Heart left ventricle (tissue), 16 donors: ENCODE data around the gene DHX36. TPM values are rescaled to one million over a fixed set of nuclear protein-coding genes. Genes with fewer than 3 reads are reported as not detected.
A peak's percentile ranks its signal among the peaks of the same experiment; 100 is the strongest.

ENCODE experiments used
- ATAC-seq, 4 donors: fragments of 200-7000 bp; cut with Tn5 transposase; one replicate each; pipeline ENCODE4 v1.9.1; 2020 to 2022; ENCODE audit warnings: moderate library complexity in 4 of 4, mild to moderate bottlenecking in 3 of 4, moderate number of reproducible peaks in 1 of 4
- DNase-seq, 5 donors: peaks; one replicate each; pipeline ENCODE4 v3.0.0-alpha.2; 2020
- H3K27ac ChIP-seq, 12 donors: fragments of 200-600 bp; sonication (generic) in 4 of 12; one replicate each; pipeline versions ENCODE4 v1.5.0 to v1.8.0; 2016 to 2022; ENCODE audit warnings: mild to moderate bottlenecking in 2 of 12
- H3K27me3 ChIP-seq, 9 donors: fragments of 200-600 bp; sonication (generic) in 2 of 9; one replicate each; pipeline versions ENCODE4 v1.5.1 to v1.8.0; 2016 to 2022; ENCODE audit warnings: mild to moderate bottlenecking in 3 of 9
- H3K36me3 ChIP-seq, 9 donors: fragments of 200-600 bp; sonication (generic) in 2 of 9; one replicate each; pipeline versions ENCODE4 v1.5.0 to v1.8.0; 2018 to 2022; ENCODE audit warnings: mild to moderate bottlenecking in 2 of 9
- H3K4me1 ChIP-seq, 12 donors: fragments of 200-600 bp; sonication (generic) in 4 of 12; one replicate each; pipeline versions ENCODE4 v1.5.0 to v1.8.0; 2016 to 2022; ENCODE audit warnings: mild to moderate bottlenecking in 3 of 12
- H3K4me3 ChIP-seq, 12 donors: fragments of 200-600 bp; sonication (generic) in 4 of 12; one replicate each; pipeline versions ENCODE4 v1.5.0 to v1.8.0; 2017 to 2022; ENCODE audit warnings: mild to moderate bottlenecking in 9 of 12, moderate library complexity in 4 of 12
- H3K9me3 ChIP-seq, 12 donors: fragments of 200-600 bp; sonication (generic) in 4 of 12; one replicate each; pipeline versions ENCODE4 v1.5.0 to v1.8.0; 2016 to 2022; ENCODE audit warnings: mild to moderate bottlenecking in 1 of 12
- CTCF ChIP-seq, 12 donors: fragments of 200-600 bp; sonication (generic) in 4 of 12; IDR thresholded peaks; one replicate each; pipeline versions ENCODE4 v1.5.0 to v1.8.0; 2018 to 2022; ENCODE audit warnings: antibody characterized with exemption in 12 of 12, mild to moderate bottlenecking in 5 of 12
- POLR2A ChIP-seq, 2 donors: fragments of 450-650 bp; IDR thresholded peaks; one replicate each; pipeline ENCODE4 v1.6.1; 2017; ENCODE audit warnings: antibody characterized with exemption in 2 of 2, mild to moderate bottlenecking in 2 of 2, moderate library complexity in 2 of 2
- WGBS, 4 donors: extraction: QIAGEN DNeasy Blood & Tissue Kit in 2 of 4; methylation state at CpG; one replicate each; pipeline versions ENCODE4 v1.1.5 to v1.1.7; 2013 to 2018; 5-methylcytosine and 5-hydroxymethylcytosine counted together
- intact Hi-C, 10 donors: fragments of 100-400 bp; cut with DNase I; formaldehyde crosslinking; loops; one replicate each; pipeline versions ENCODE4 v1.11.1 to v1.14.2; 2022
- polyA plus RNA-seq, 2 donors: library from polyadenylated mRNA; stranded (reverse); fragments of 200-250 nt; gene quantifications; one replicate each; pipeline ENCODE4 v1.2.3, GENCODE V29; 2013
- total RNA-seq, 9 donors: library from RNA; depleted of rRNA in 2 of 9; stranded (reverse); fragments of >200 nt in 2 of 9; fragmentation: NEBNext Ultra II Directional in 3 of 9; extraction: Animal tissue kit (Norgen Biotek cat#: 25700) in 3 of 9; gene quantifications; one replicate each; pipeline versions ENCODE4 v1.1.0 to v1.2.4, GENCODE V29; 2016 to 2023
- donor health status: ischemic (EF 13 %, LVEDD 7.1; RV severe dilation, severe dysfunction).
- donor health status: healthy with polysubstance abuse.
- donor health status: DM: no; HTN: yes; CAD: no.
- donor health status: DM: no; HTN: no; CAD: no.
- donor health status: ischemic (EF 25% LVEDD 6.9; RV normal size, moderate dysfunction).
- donor health status: ischemic (EF 25% LVEDD 5.7; RV mildly dilated, moderate dysfunction).
- donor health status: healthy.
- donor health status: DM: yes; HTN: yes; CAD: no.
- donor health status: ischemic (EF 35%, LVEDD 5.7; RV mildly dilated, moderate dysfunction).
- donor health status: nonischemic (EF 11% LVEDD 7.7; RV severe dilation, severe dysfunction).
- donor health status: DM: yes; HTN: yes; CAD: no.
- donor health status: PGD.
- donor health status: ischemic (EF 29% LVEDD 5.4; RV normal size, mild dysfunction).
- donor health status: nonischemic (EF 23%, LVEDD 6.1; RV moderate dilation, normal function).

The DHX36 gene
- total and polyA plus RNA-seq, 11 donors: 20.4 to 50.0 (median 34.2) TPM

- TF ChIP-seq CTCF (IDR thresholded peaks at IDR 0.05): no peak
- no peak for TF ChIP-seq POLR2A (IDR thresholded peaks at IDR 0.05)
- H3K4me1 ChIP-seq: peaks cover 0 to 43% (median 31%) of the 10 kb centered on the region in 12 donors
- intact Hi-C loops: loop anchor here in 2 of 10 donors (5.0 to 10.0 kb wide), 2 partner anchors 48 to 1550 kb away; partner anchors contain the start of gene GMPS (in 1 of the 2)
- peak in 1 of 4 donors; percentile 10 for ATAC-seq
- peak overlapping the region; percentile 64 to 94 (median 79) for H3K4me3 ChIP-seq
- no peak for DNase-seq
- 80 to 90% (median 88%) methylated on average over 3 of the region's 3 CpGs for WGBS, 4 donors
- H3K36me3 ChIP-seq: peaks cover 0 to 5% (median 0%) of the 10 kb centered on the region in 9 donors
- H3K9me3 ChIP-seq: no peaks in the 10 kb centered on the region
- no peaks in the 10 kb centered on the region for H3K27me3 ChIP-seq
- H3K27ac ChIP-seq: peak overlapping the region in 10 of 12 donors; percentile 77 to 96 (median 88)
These were observed 632 bp upstream of the DHX36 start for GRCh38 chr3:154324919-154325318.

- WGBS, 4 donors: 77 to 86% (median 80%) methylated on average over 5 of the region's 5 CpGs
- intact Hi-C loops: no loop called here
These were observed 7.1 kb downstream of the DHX36 start for GRCh38 chr3:154316974-154317767.

GRCh38 chr3:154314152-154314551 lies 10.1 kb downstream of the DHX36 start:
- WGBS, 4 donors: 83 to 94% (median 88%) methylated on average over 1 of the region's 1 CpG
- H3K36me3 ChIP-seq: peaks cover 2 to 70% (median 62%) of the 10 kb centered on the region in 9 donors

More at GRCh38 chr3:154316974-154317767, 7.1 kb downstream of the DHX36 start:
- H3K27ac ChIP-seq: no peak overlapping the region
- peaks cover 2 to 45% (median 37%) of the 10 kb centered on the region in 9 donors for H3K36me3 ChIP-seq
- peaks cover 0 to 59% (median 29%) of the 10 kb centered on the region in 12 donors for H3K4me1 ChIP-seq
- no peaks in the 10 kb centered on the region for H3K9me3 ChIP-seq
- no peak for ATAC-seq
- H3K4me3 ChIP-seq: no peak overlapping the region
- H3K27me3 ChIP-seq: no peaks in the 10 kb centered on the region
- DNase-seq: no peak
- TF ChIP-seq CTCF (IDR thresholded peaks at IDR 0.05) (no peak), POLR2A (IDR thresholded peaks at IDR 0.05) (no peak)

More at GRCh38 chr3:154314152-154314551, 10.1 kb downstream of the DHX36 start:
- ATAC-seq: no peak
- intact Hi-C loops: no loop called here
- no peak overlapping the region for H3K4me3 ChIP-seq
- H3K27me3 ChIP-seq: no peaks in the 10 kb centered on the region
- no peak for DNase-seq
- TF ChIP-seq POLR2A (IDR thresholded peaks at IDR 0.05): no peak
- TF ChIP-seq CTCF (IDR thresholded peaks at IDR 0.05): no peak
- H3K4me1 ChIP-seq: peaks cover 0 to 28% (median 8%) of the 10 kb centered on the region in 12 donors
- no peaks in the 10 kb centered on the region for H3K9me3 ChIP-seq
- H3K27ac ChIP-seq: no peak overlapping the region
